Esophagus muscularis mucosa (tissue), 4 donors: ENCODE measurements around the gene CSTA. TPM values are rescaled to one million over a fixed set of nuclear protein-coding genes. Genes with fewer than 3 reads are reported as not detected.
"Not testable (repeated sequence)": the region's sequence is repeated elsewhere in the genome, so short reads cannot be mapped to it uniquely, and the experiment has no call there.

Experiments used
- DNase-seq: peaks from one replicate; pipeline ENCODE4 v3.0.0-alpha.2; 2017; ENCODE audit errors: extremely low spot score
- H3K27ac ChIP-seq, 4 donors: fragments of 200-600 bp; sonication (generic); replicated peaks in 1 of 4; 1 replicate in 3 of 4; 2 replicates in 1 of 4; pipeline ENCODE4 v1.5.1; 2016 to 2019; ENCODE audit warnings: mild to moderate bottlenecking in 1 of 4
- H3K27me3 ChIP-seq, 4 donors: fragments of 200-600 bp; sonication (generic); one replicate each; pipeline versions ENCODE4 v1.5.1 to v1.6.0; 2016 to 2019
- H3K36me3 ChIP-seq, 4 donors: fragments of 200-600 bp; sonication (generic); one replicate each; pipeline ENCODE4 v1.5.1; 2016 to 2019
- H3K4me1 ChIP-seq, 4 donors: fragments of 200-600 bp; sonication (generic); one replicate each; pipeline ENCODE4 v1.5.1; 2016 to 2019
- H3K4me3 ChIP-seq, 4 donors: fragments of 200-600 bp; sonication (generic); 1 replicate in 2 of 4; 2 replicates in 2 of 4; pipeline ENCODE4 v1.5.1; 2016 to 2019; ENCODE audit warnings: mild to moderate bottlenecking in 4 of 4, moderate library complexity in 1 of 4
- H3K9me3 ChIP-seq, 4 donors: fragments of 200-600 bp; sonication (generic); 1 replicate in 3 of 4; 2 replicates in 1 of 4; pipeline ENCODE4 v1.5.1; 2016 to 2019
- CTCF ChIP-seq, 3 experiments: fragments of 200-600 bp in 2 of 3; fragments of 450-650 bp in 1 of 3; sonication (generic) in 2 of 3; IDR thresholded peaks; one replicate each; pipeline ENCODE4 v1.5.1; 2017 to 2019; ENCODE audit warnings: antibody characterized with exemption in 3 of 3, mild to moderate bottlenecking in 2 of 3, moderate library complexity in 1 of 3
- EP300 ChIP-seq: sonication (generic); formaldehyde crosslinking; IDR thresholded peaks from one replicate; pipeline ENCODE4 v1.6.1; 2017; ENCODE audit warnings: antibody characterized with exemption
- POLR2A ChIP-seq: fragments of 450-650 bp; IDR thresholded peaks from one replicate; pipeline ENCODE4 v1.6.1; 2017; ENCODE audit warnings: antibody characterized with exemption, moderate library complexity, mild to moderate bottlenecking, low read depth
- POLR2AphosphoS5 ChIP-seq, 2 donors: sonication (generic); formaldehyde crosslinking; IDR thresholded peaks; one replicate each; pipeline ENCODE4 v1.6.1; 2017; ENCODE audit warnings: antibody characterized with exemption in 2 of 2
- WGBS: methylation state at CpG from one replicate; pipeline ENCODE4 v1.1.5; 2018; 5-methylcytosine and 5-hydroxymethylcytosine counted together
- intact Hi-C: fragments of 100-400 bp; cut with DNase I; formaldehyde crosslinking; loops from one replicate; pipeline ENCODE4 v1.15.1; 2023
- total RNA-seq, 4 donors: library from RNA; depleted of rRNA; stranded (reverse); fragments of >200 nt; gene quantifications; one replicate each; pipeline versions ENCODE4 v1.1.0 to v1.2.1, GENCODE V29; 2016

CSTA gene
- total RNA-seq, 4 donors from 2014 or later = 1.3 to 3.5 (median 2.4) TPM

DNA sequence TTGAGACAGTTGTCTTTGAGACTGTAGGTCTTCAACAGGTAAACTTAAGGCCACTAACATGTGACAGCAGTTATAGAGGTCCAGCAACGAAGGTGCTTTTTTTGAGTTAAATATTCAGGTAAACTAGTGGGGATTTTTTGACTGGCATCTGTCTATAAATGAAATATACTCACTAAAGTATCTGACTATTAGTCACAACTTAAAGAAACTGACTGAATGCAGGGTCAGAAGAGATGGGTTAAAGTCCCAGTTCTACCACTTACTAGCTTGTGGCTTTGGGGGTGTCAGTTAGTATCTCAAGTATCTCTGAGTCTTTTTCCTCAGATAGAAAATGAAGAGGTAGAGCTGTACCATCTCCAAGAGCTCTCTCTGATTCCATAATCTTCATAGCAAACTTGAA lies 40.0 kb downstream of the CSTA start:
- Histone ChIP-seq H3K27me3 (no peaks in the 10 kb centered on the region), H3K36me3 (peaks cover 11 to 88% (median 67%) of the 10 kb centered on the region in 4 donors), H3K27ac (no peak overlapping the region), H3K4me3 (no peak overlapping the region), H3K4me1 (no peaks in the 10 kb centered on the region), H3K9me3 (no peaks in the 10 kb centered on the region)
- WGBS = 83% methylated on average over 1 of the region's 1 CpG
- intact Hi-C loops = no loop called here
- TF ChIP-seq POLR2A (no peak), CTCF (IDR thresholded peaks at IDR 0.05) (no peak), POLR2AphosphoS5 (IDR thresholded peaks at IDR 0.05) (no peak), EP300 (no peak)
- DNase-seq = no peak

DNA sequence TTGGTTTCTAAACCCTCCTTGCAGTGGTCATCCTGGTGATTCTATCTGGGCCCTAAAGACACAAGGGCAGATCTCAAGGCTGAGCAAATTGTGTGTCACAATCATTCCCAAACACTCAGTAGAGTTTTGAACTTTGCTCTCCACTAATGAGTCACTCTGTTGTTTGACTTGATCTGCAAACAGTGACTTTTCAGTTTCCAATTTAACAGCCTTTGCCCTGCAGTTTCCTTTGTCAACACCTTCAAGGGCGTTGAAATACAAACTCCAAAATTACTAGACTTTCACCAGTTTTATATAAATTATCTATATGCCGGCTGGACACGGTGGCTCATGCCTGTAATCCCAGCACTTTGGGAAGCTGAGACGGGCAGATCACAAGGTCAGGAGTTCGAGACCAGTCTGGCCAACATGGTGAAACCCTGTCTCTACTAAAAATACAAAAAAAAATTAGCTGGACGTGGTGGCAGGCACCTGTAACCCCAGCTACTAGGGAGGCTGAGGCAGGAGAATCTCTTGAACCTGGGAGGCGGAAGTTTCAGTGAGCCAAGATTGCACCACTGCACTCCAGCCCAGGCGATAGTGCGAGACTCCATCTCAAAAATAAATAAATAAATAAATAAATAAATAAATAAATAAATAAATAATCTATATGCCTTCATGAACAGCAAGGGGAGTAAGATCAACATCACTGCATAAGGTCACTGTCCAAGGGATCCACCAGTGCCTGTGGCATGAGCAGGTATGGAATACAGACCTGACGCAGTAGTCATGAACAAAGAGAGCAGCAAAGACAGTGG lies 40.7 kb downstream of the CSTA start:
- H3K27me3 ChIP-seq, H3K4me3 ChIP-seq, H3K4me1 ChIP-seq, intact Hi-C loops, DNase-seq, H3K27ac ChIP-seq, H3K9me3 ChIP-seq: not testable (repeated sequence)
- peaks cover 11 to 88% (median 72%) of the 10 kb centered on the region in 4 donors for H3K36me3 ChIP-seq
- WGBS = 95% methylated on average over 10 of the region's 10 CpGs

- H3K36me3 ChIP-seq = peaks cover 11 to 88% (median 68%) of the 10 kb centered on the region in 4 donors
- intact Hi-C loops = no loop called here
- no peaks in the 10 kb centered on the region for H3K27me3 ChIP-seq
- H3K9me3 ChIP-seq = no peaks in the 10 kb centered on the region
- DNase-seq = no peak
- H3K4me1 ChIP-seq = no peaks in the 10 kb centered on the region
- no peak for TF ChIP-seq POLR2A
- no peak for TF ChIP-seq CTCF (IDR thresholded peaks at IDR 0.05)
- no peak overlapping the region for H3K27ac ChIP-seq
- WGBS = 93% methylated on average over 5 of the region's 5 CpGs
- H3K4me3 ChIP-seq = no peak overlapping the region
Observed at GRCh38 chr3:122366379-122366749, 41.3 kb downstream of the CSTA start.

DNA sequence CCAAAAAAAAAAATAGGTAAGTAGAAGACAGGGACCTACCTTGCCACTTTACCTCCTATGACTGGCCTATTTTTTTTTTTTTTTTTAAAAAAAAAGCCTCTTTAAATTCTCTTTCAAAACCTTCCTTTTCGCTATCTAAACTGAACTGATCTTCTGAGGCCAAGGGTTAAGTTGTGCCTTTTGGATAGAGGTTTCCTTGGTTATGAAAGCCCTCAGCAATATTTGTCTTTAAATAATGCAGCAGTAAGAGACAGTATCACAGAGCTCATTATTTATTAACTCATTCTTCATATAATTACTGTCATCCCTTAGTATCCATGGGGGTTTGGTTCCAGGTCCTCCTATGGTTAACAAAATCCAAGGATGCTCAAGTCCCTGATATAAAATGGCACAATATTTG lies 49.0 kb downstream of the CSTA start:
- intact Hi-C loops = no loop called here
- 90% methylated on average over 1 of the region's 1 CpG for WGBS
- Histone ChIP-seq H3K4me1 (no peaks in the 10 kb centered on the region), H3K4me3 (no peak overlapping the region), H3K27ac (no peak overlapping the region), H3K9me3 (no peaks in the 10 kb centered on the region), H3K36me3 (peaks cover 7 to 35% (median 16%) of the 10 kb centered on the region in 4 donors), H3K27me3 (no peaks in the 10 kb centered on the region)
- DNase-seq = no peak
- no peak for TF ChIP-seq POLR2A
- no peak for TF ChIP-seq EP300
- no peak for TF ChIP-seq CTCF (IDR thresholded peaks at IDR 0.05)
- TF ChIP-seq POLR2AphosphoS5 (IDR thresholded peaks at IDR 0.05) = no peak

DNA sequence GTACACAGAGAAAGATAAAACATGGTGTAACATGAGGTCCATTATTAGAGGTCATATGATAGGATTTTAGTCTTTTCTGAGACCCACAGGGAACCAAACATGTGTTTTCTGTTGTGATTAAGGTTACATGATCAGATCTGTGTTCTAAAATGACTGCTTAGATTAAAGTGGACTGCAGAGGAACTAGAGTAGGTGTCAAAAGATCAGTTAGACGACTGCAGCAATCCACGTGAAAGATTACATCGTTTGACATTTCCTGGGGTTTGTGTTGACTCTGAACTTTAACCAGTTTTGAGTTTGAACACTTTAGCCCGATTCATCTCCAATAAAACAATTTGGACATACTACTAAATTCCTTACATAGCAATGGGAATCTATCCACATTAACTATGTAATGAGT lies 52.9 kb downstream of the CSTA start:
- 77% methylated on average over 4 of the region's 4 CpGs for WGBS
- Histone ChIP-seq H3K36me3 (peaks cover 0 to 17% (median 7%) of the 10 kb centered on the region in 4 donors), H3K9me3 (no peaks in the 10 kb centered on the region), H3K27me3 (no peaks in the 10 kb centered on the region), H3K4me3 (no peak overlapping the region), H3K4me1 (peaks cover 8 to 10% (median 10%) of the 10 kb centered on the region in 4 donors), H3K27ac (no peak overlapping the region)
- intact Hi-C loops = no loop called here
- no peak for DNase-seq
- TF ChIP-seq CTCF (IDR thresholded peaks at IDR 0.05) (no peak), POLR2A (no peak), EP300 (no peak), POLR2AphosphoS5 (IDR thresholded peaks at IDR 0.05) (no peak)
